CD14-positive monocyte (primary cell): ENCODE measurements around the gene UBE2G2. TPM values are rescaled to one million over a fixed set of nuclear protein-coding genes. Genes with fewer than 3 reads are reported as not detected.
A peak's percentile ranks its signal among the peaks of the same experiment; 100 is the strongest.

ENCODE experiments used
- DNase-seq, 3 donors: peaks; one replicate each; pipeline ENCODE4 v3.0.0-alpha.2; 2011 to 2022
- H2AFZ ChIP-seq: 2 replicates; pipeline ENCODE4 v1.6.0; 2012; ENCODE audit warnings: mild to moderate bottlenecking, low read depth, low read length, inconsistent platforms; ENCODE audit not compliant: insufficient read depth, poor library complexity, severe bottlenecking
- H3K27ac ChIP-seq, 2 donors: 1 replicate in 1 of 2; 2 replicates in 1 of 2; pipeline ENCODE4 v1.5.1; 2012 to 2013; ENCODE audit warnings: low read length in 2 of 2, control low read depth in 1 of 2, inconsistent platforms in 1 of 2, low read depth in 1 of 2, mild to moderate bottlenecking in 1 of 2
- H3K27me3 ChIP-seq, 2 donors: one replicate each; pipeline versions ENCODE4 v1.6.0 to v1.6.1; 2011 to 2013; ENCODE audit warnings: low read length in 2 of 2; ENCODE audit not compliant: control insufficient read depth in 2 of 2, insufficient read depth in 2 of 2
- H3K36me3 ChIP-seq, 2 donors: replicated peaks in 1 of 2; 1 replicate in 1 of 2; 2 replicates in 1 of 2; pipeline versions ENCODE4 v1.5.1 to v1.6.1; 2012 to 2013; ENCODE audit warnings: low read length in 2 of 2, control low read depth in 1 of 2, inconsistent platforms in 1 of 2, mild to moderate bottlenecking in 1 of 2; ENCODE audit not compliant: insufficient read depth in 2 of 2, control insufficient read depth in 1 of 2
- H3K4me1 ChIP-seq, 2 donors: 1 replicate in 1 of 2; 2 replicates in 1 of 2; pipeline versions ENCODE4 v1.5.1 to v1.6.1; 2012 to 2013; ENCODE audit warnings: low read length in 2 of 2, control low read depth in 1 of 2, inconsistent platforms in 1 of 2, mild to moderate bottlenecking in 1 of 2, moderate library complexity in 1 of 2; ENCODE audit not compliant: insufficient read depth in 2 of 2, control insufficient read depth in 1 of 2
- H3K4me2 ChIP-seq: replicated peaks from 2 replicates; pipeline ENCODE3; 2012; ENCODE audit warnings: low read length, moderate library complexity, mild to moderate bottlenecking; ENCODE audit not compliant: poor library complexity, severe bottlenecking; ENCODE audit errors: extremely low read depth
- H3K4me3 ChIP-seq, 3 experiments: fragments of 200-600 bp in 1 of 3; sonication (generic) in 1 of 3; replicated peaks in 1 of 3; 1 replicate in 2 of 3; 2 replicates in 1 of 3; pipeline ENCODE4 v1.5.1; 2011 to 2013; ENCODE audit warnings: low read length in 3 of 3, mild to moderate bottlenecking in 3 of 3, control low read depth in 2 of 3, low read depth in 2 of 3, inconsistent platforms in 1 of 3, moderate library complexity in 1 of 3
- H3K79me2 ChIP-seq: 2 replicates; pipeline ENCODE4 v1.6.0; 2012; ENCODE audit warnings: mild to moderate bottlenecking, control low read depth, inconsistent platforms, low read length, moderate library complexity; ENCODE audit not compliant: insufficient read depth
- H3K9ac ChIP-seq: 2 replicates; pipeline ENCODE4 v1.6.0; 2017; ENCODE audit warnings: low read length, mild to moderate bottlenecking; ENCODE audit not compliant: insufficient read depth, poor library complexity, severe bottlenecking
- H3K9me3 ChIP-seq, 2 donors: replicated peaks in 1 of 2; 1 replicate in 1 of 2; 2 replicates in 1 of 2; pipeline versions ENCODE4 v1.5.1 to v1.6.1; 2012 to 2013; ENCODE audit warnings: low read length in 2 of 2, control low read depth in 1 of 2; ENCODE audit not compliant: control insufficient read depth in 1 of 2, insufficient read depth in 1 of 2
- H4K20me1 ChIP-seq: 2 replicates; pipeline ENCODE4 v1.6.0; 2012; ENCODE audit warnings: mild to moderate bottlenecking, low read length, control low read depth, moderate library complexity; ENCODE audit not compliant: insufficient read depth
- H3K27ac Mint-ChIP-seq, 7 donors: one replicate each; pipeline ENCODE4 v1.8.0; 2020; ENCODE audit warnings: mild to moderate bottlenecking in 7 of 7, mixed read lengths in 7 of 7, moderate library complexity in 6 of 7, inconsistent platforms in 2 of 7
- H3K27me3 Mint-ChIP-seq, 3 donors: one replicate each; pipeline ENCODE4 v1.8.0; 2021 to 2022; ENCODE audit warnings: low read depth in 3 of 3, mild to moderate bottlenecking in 3 of 3, mixed read lengths in 3 of 3, moderate library complexity in 3 of 3, inconsistent platforms in 1 of 3
- H3K36me3 Mint-ChIP-seq, 2 donors: one replicate each; pipeline ENCODE4 v1.8.0; 2020; ENCODE audit warnings: mixed read lengths in 2 of 2, inconsistent platforms in 1 of 2, mild to moderate bottlenecking in 1 of 2
- H3K4me1 Mint-ChIP-seq: one replicate; pipeline ENCODE4 v1.8.0; 2020; ENCODE audit warnings: mild to moderate bottlenecking, mixed read lengths
- H3K4me3 Mint-ChIP-seq, 2 donors: one replicate each; pipeline ENCODE4 v1.8.0; 2020; ENCODE audit warnings: mild to moderate bottlenecking in 2 of 2, mixed read lengths in 2 of 2, moderate library complexity in 1 of 2
- H3K9me3 Mint-ChIP-seq, 7 donors: one replicate each; pipeline ENCODE4 v1.8.0; 2020 to 2022; ENCODE audit warnings: mixed read lengths in 7 of 7, mild to moderate bottlenecking in 6 of 7, moderate library complexity in 6 of 7, inconsistent platforms in 2 of 7
- CTCF ChIP-seq: fragments of 200-600 bp; IDR thresholded peaks from one replicate; pipeline ENCODE4 v1.8.0; 2022; ENCODE audit warnings: antibody characterized with exemption, mild to moderate bottlenecking
- WGBS: methylation state at CpG from one replicate; pipeline ENCODE4 v1.1.5; 2013; ENCODE audit warnings: missing lambda C conversion rate; ENCODE audit not compliant: insufficient coverage; 5-methylcytosine and 5-hydroxymethylcytosine counted together
- intact Hi-C, 2 donors: fragments of 100-400 bp; cut with micrococcal nuclease; formaldehyde crosslinking; loops; one replicate each; pipeline versions ENCODE4 v1.15.0 to v1.15.1; 2023
- polyA plus RNA-seq, 3 donors: library from polyadenylated mRNA; depleted of rRNA in 1 of 3; unstranded in 2 of 3; stranded (reverse) in 1 of 3; fragments of 300-500 nt in 2 of 3; fragments of >200 nt in 1 of 3; fragmentation: Illumina TruSeq in 2 of 3; gene quantifications; 1 replicate in 2 of 3; 2 replicates in 1 of 3; pipeline ENCODE4 v1.2.3, GENCODE V29; 2012 to 2021

UBE2G2 gene
- polyA plus RNA-seq, 3 donors: 22.5 to 123 (median 31.0) TPM

GRCh38 chr21:44805859-44806258 lies 4.2 kb upstream of the UBE2G2 start:
- peaks cover 30% of the 10 kb centered on the region for H4K20me1 ChIP-seq
- H3K27ac ChIP-seq: no peak overlapping the region
- TF ChIP-seq CTCF: no peak
- no peak for DNase-seq
- Mint-ChIP-seq H3K27ac (no peak overlapping the region), H3K36me3 (peaks cover 60 to 70% of the 10 kb centered on the region in 2 donors), H3K9me3 (no peaks in the 10 kb centered on the region), H3K4me1 (peaks cover 15% of the 10 kb centered on the region), H3K27me3 (peaks cover 0 to 2% (median 0%) of the 10 kb centered on the region in 3 donors), H3K4me3 (no peak overlapping the region)
- H3K9ac ChIP-seq: no peak overlapping the region
- no peak overlapping the region for H3K4me2 ChIP-seq
- H3K27me3 ChIP-seq: no peaks in the 10 kb centered on the region
- WGBS: 96% methylated on average over 3 of the region's 4 CpGs
- intact Hi-C loops: no loop called here
- H3K4me3 ChIP-seq: no peak overlapping the region
- H3K79me2 ChIP-seq: peaks cover 33% of the 10 kb centered on the region
- H3K36me3 ChIP-seq: peaks cover 57 to 70% of the 10 kb centered on the region in 2 donors
- no peaks in the 10 kb centered on the region for H3K9me3 ChIP-seq
- peaks cover 12 to 16% of the 10 kb centered on the region in 2 donors for H3K4me1 ChIP-seq
- no peak overlapping the region for H2AFZ ChIP-seq

GRCh38 chr21:44805226-44805625 lies 3.6 kb upstream of the UBE2G2 start:
- intact Hi-C loops: no loop called here
- no peak for DNase-seq
- no peak overlapping the region for H3K27ac ChIP-seq
- no peaks in the 10 kb centered on the region for H3K9me3 ChIP-seq
- H3K4me2 ChIP-seq: no peak overlapping the region
- no peak for TF ChIP-seq CTCF
- H3K9ac ChIP-seq: no peak overlapping the region
- Mint-ChIP-seq H3K9me3 (no peaks in the 10 kb centered on the region), H3K4me1 (peaks cover 21% of the 10 kb centered on the region), H3K27ac (peak overlapping the region in 1 of 7 donors; percentile 16), H3K27me3 (peaks cover 0 to 2% (median 0%) of the 10 kb centered on the region in 3 donors), H3K36me3 (peaks cover 56 to 63% of the 10 kb centered on the region in 2 donors), H3K4me3 (no peak overlapping the region)
- no peak overlapping the region for H2AFZ ChIP-seq
- peaks cover 52 to 63% of the 10 kb centered on the region in 2 donors for H3K36me3 ChIP-seq
- peaks cover 33% of the 10 kb centered on the region for H3K79me2 ChIP-seq
- WGBS: no CpG with 5 or more reads among the region's 4 CpGs
- peaks cover 30% of the 10 kb centered on the region for H4K20me1 ChIP-seq
- peaks cover 19 to 23% of the 10 kb centered on the region in 2 donors for H3K4me1 ChIP-seq
- H3K4me3 ChIP-seq: no peak overlapping the region
- no peaks in the 10 kb centered on the region for H3K27me3 ChIP-seq
